ENCODE results near the gene DAGLA. TPM values are rescaled to one million over a fixed set of nuclear protein-coding genes. Genes with fewer than 3 reads are reported as not detected.

The DAGLA gene
- total RNA-seq, 1 experiment from 2014 or later, result not detected

GRCh38 chr11:61749591-61750217 is 69.5 kb downstream of the DAGLA start:
- Histone ChIP-seq H3K27me3 (ENCODE audit: low read length) (no peaks in the 10 kb centered on the region), H3K4me3 (ENCODE audit: low read length) (no peak overlapping the region), H3K36me3 (ENCODE audit: insufficient read depth, low read length) (no peaks in the 10 kb centered on the region), H3K4me2 (ENCODE audit: low read depth, low read length, poor library complexity, severe bottlenecking) (no peak overlapping the region), H4K20me1 (ENCODE audit: insufficient read depth, low read depth, low read length) (no peaks in the 10 kb centered on the region), H3K79me2 (ENCODE audit: low read length) (no peaks in the 10 kb centered on the region), H3K9ac (ENCODE audit: low read length) (no peak overlapping the region), H2AFZ (ENCODE audit: low read length) (no peak overlapping the region), H3K27ac (ENCODE audit: low read length) (no peak overlapping the region), H3K4me1 (ENCODE audit: low read length) (no peaks in the 10 kb centered on the region), H3K9me2 (replicated peaks; ENCODE audit: insufficient read depth, low read length) (no peaks in the 10 kb centered on the region), H3K9me3 (ENCODE audit: low read length) (no peaks in the 10 kb centered on the region)
- DNase-seq, result no peak

GRCh38 chr11:61750631-61751273 is 70.6 kb downstream of the DAGLA start:
- no peak for DNase-seq
- no peak overlapping the region for H3K4me3 ChIP-seq (ENCODE audit: low read length)
- no peaks in the 10 kb centered on the region for H3K4me1 ChIP-seq (ENCODE audit: low read length)
- H3K4me2 ChIP-seq (ENCODE audit: low read depth, low read length, poor library complexity, severe bottlenecking), result no peak overlapping the region
- H2AFZ ChIP-seq (ENCODE audit: low read length), result no peak overlapping the region
- no peaks in the 10 kb centered on the region for H3K27me3 ChIP-seq (ENCODE audit: low read length)
- no peaks in the 10 kb centered on the region for H3K9me2 ChIP-seq (replicated peaks; ENCODE audit: insufficient read depth, low read length)
- H3K27ac ChIP-seq (ENCODE audit: low read length), result no peak overlapping the region
- H3K36me3 ChIP-seq (ENCODE audit: insufficient read depth, low read length), result no peaks in the 10 kb centered on the region
- no peaks in the 10 kb centered on the region for H3K79me2 ChIP-seq (ENCODE audit: low read length)
- H3K9me3 ChIP-seq (ENCODE audit: low read length), result no peaks in the 10 kb centered on the region
- H4K20me1 ChIP-seq (ENCODE audit: insufficient read depth, low read depth, low read length), result no peaks in the 10 kb centered on the region
- no peak overlapping the region for H3K9ac ChIP-seq (ENCODE audit: low read length)

- Histone ChIP-seq H3K9me3 (ENCODE audit: low read length) (no peaks in the 10 kb centered on the region), H3K4me2 (ENCODE audit: low read depth, low read length, poor library complexity, severe bottlenecking) (no peak overlapping the region), H3K27me3 (ENCODE audit: low read length) (no peaks in the 10 kb centered on the region), H3K27ac (ENCODE audit: low read length) (no peak overlapping the region), H3K9ac (ENCODE audit: low read length) (no peak overlapping the region), H3K4me3 (ENCODE audit: low read length) (no peak overlapping the region), H4K20me1 (ENCODE audit: insufficient read depth, low read depth, low read length) (no peaks in the 10 kb centered on the region), H2AFZ (ENCODE audit: low read length) (no peak overlapping the region), H3K36me3 (ENCODE audit: insufficient read depth, low read length) (no peaks in the 10 kb centered on the region), H3K4me1 (ENCODE audit: low read length) (peaks cover under 1% of the 10 kb centered on the region; the same call in 1 of the 2 replicates), H3K9me2 (replicated peaks; ENCODE audit: insufficient read depth, low read length) (no peaks in the 10 kb centered on the region), H3K79me2 (ENCODE audit: low read length) (no peaks in the 10 kb centered on the region)
- no peak for DNase-seq
These were observed 71.2 kb downstream of the DAGLA start for GRCh38 chr11:61751384-61751783.

GRCh38 chr11:61752117-61752924 is 72.1 kb downstream of the DAGLA start, which contains the start of gene MYRF:
MYRF (plus strand) TSS chr11:61752636; CDS start chr11:61752745, 109 bp downstream.
- H2AFZ ChIP-seq (ENCODE audit: low read length), result no peak within 1 kb of the TSS
- H3K9ac ChIP-seq (ENCODE audit: low read length), result no peak within 1 kb of the TSS

GRCh38 chr11:61752925-61753521 is 72.8 kb downstream of the DAGLA start:
- Histone ChIP-seq H3K79me2 (ENCODE audit: low read length) (no peaks in the 10 kb centered on the region), H2AFZ (ENCODE audit: low read length) (no peak overlapping the region), H3K9ac (ENCODE audit: low read length) (no peak overlapping the region), H3K4me3 (ENCODE audit: low read length) (no peak overlapping the region), H4K20me1 (ENCODE audit: insufficient read depth, low read depth, low read length) (no peaks in the 10 kb centered on the region), H3K27me3 (ENCODE audit: low read length) (no peaks in the 10 kb centered on the region), H3K4me1 (ENCODE audit: low read length) (peaks cover 13% of the 10 kb centered on the region), H3K9me2 (replicated peaks; ENCODE audit: insufficient read depth, low read length) (no peaks in the 10 kb centered on the region), H3K36me3 (ENCODE audit: insufficient read depth, low read length) (no peaks in the 10 kb centered on the region), H3K27ac (ENCODE audit: low read length) (no peak overlapping the region), H3K9me3 (ENCODE audit: low read length) (no peaks in the 10 kb centered on the region), H3K4me2 (ENCODE audit: low read depth, low read length, poor library complexity, severe bottlenecking) (no peak overlapping the region)
- no peak for DNase-seq

More at GRCh38 chr11:61752117-61752924, 72.1 kb downstream of the DAGLA start, which contains the start of gene MYRF:
- no peaks in the 10 kb centered on the region for H4K20me1 ChIP-seq (ENCODE audit: insufficient read depth, low read depth, low read length)
- H3K4me2 ChIP-seq (ENCODE audit: low read depth, low read length, poor library complexity, severe bottlenecking), result no peak within 1 kb of the TSS
- no peaks in the 10 kb centered on the region for H3K9me2 ChIP-seq (replicated peaks; ENCODE audit: insufficient read depth, low read length)
- no peak within 1 kb of the TSS for H3K27ac ChIP-seq (ENCODE audit: low read length)
- no peaks in the 10 kb centered on the region for H3K79me2 ChIP-seq (ENCODE audit: low read length)
- H3K9me3 ChIP-seq (ENCODE audit: low read length), result no peaks in the 10 kb centered on the region
- H3K4me3 ChIP-seq (ENCODE audit: low read length), result no peak within 1 kb of the TSS
- H3K27me3 ChIP-seq (ENCODE audit: low read length), result no peaks in the 10 kb centered on the region
- H3K36me3 ChIP-seq (ENCODE audit: insufficient read depth, low read length), result no peaks in the 10 kb centered on the region
- H3K4me1 ChIP-seq (ENCODE audit: low read length), result peaks cover 9% of the 10 kb centered on the region
- no peak for DNase-seq

- Histone ChIP-seq H3K4me2 (ENCODE audit: low read depth, low read length, poor library complexity, severe bottlenecking) (no peak overlapping the region), H3K79me2 (ENCODE audit: low read length) (no peaks in the 10 kb centered on the region), H4K20me1 (ENCODE audit: insufficient read depth, low read depth, low read length) (no peaks in the 10 kb centered on the region), H3K9ac (ENCODE audit: low read length) (no peak overlapping the region), H3K4me1 (ENCODE audit: low read length) (peaks cover 13% of the 10 kb centered on the region), H3K27me3 (ENCODE audit: low read length) (no peaks in the 10 kb centered on the region), H3K4me3 (ENCODE audit: low read length) (no peak overlapping the region), H3K9me2 (replicated peaks; ENCODE audit: insufficient read depth, low read length) (no peaks in the 10 kb centered on the region), H3K9me3 (ENCODE audit: low read length) (no peaks in the 10 kb centered on the region), H3K27ac (ENCODE audit: low read length) (no peak overlapping the region), H2AFZ (ENCODE audit: low read length) (no peak overlapping the region), H3K36me3 (ENCODE audit: insufficient read depth, low read length) (no peaks in the 10 kb centered on the region)
- DNase-seq, result no peak
These were observed 73.5 kb downstream of the DAGLA start for GRCh38 chr11:61753672-61754071.

- Histone ChIP-seq H3K27me3 (ENCODE audit: low read length) (no peaks in the 10 kb centered on the region), H3K9me2 (replicated peaks; ENCODE audit: insufficient read depth, low read length) (no peaks in the 10 kb centered on the region), H3K27ac (ENCODE audit: low read length) (no peak overlapping the region), H3K9me3 (ENCODE audit: low read length) (no peaks in the 10 kb centered on the region), H4K20me1 (ENCODE audit: insufficient read depth, low read depth, low read length) (no peaks in the 10 kb centered on the region), H3K79me2 (ENCODE audit: low read length) (no peaks in the 10 kb centered on the region), H2AFZ (ENCODE audit: low read length) (no peak overlapping the region), H3K36me3 (ENCODE audit: insufficient read depth, low read length) (no peaks in the 10 kb centered on the region), H3K4me3 (ENCODE audit: low read length) (no peak overlapping the region), H3K4me1 (ENCODE audit: low read length) (peaks cover 13% of the 10 kb centered on the region), H3K9ac (ENCODE audit: low read length) (no peak overlapping the region), H3K4me2 (ENCODE audit: low read depth, low read length, poor library complexity, severe bottlenecking) (no peak overlapping the region)
- DNase-seq, result no peak
These were observed 74.6 kb downstream of the DAGLA start for GRCh38 chr11:61754534-61755482.
